CD14-positive monocyte (primary cell): ENCODE results near the gene TRIM65. TPM values are rescaled to one million over a fixed set of nuclear protein-coding genes. Genes with fewer than 3 reads are reported as not detected.

Experiments
- DNase-seq, 3 donors: peaks; one replicate each; pipeline ENCODE4 v3.0.0-alpha.2; 2011 to 2022
- H2AFZ ChIP-seq: 2 replicates; pipeline ENCODE4 v1.6.0; 2012; ENCODE audit warnings: mild to moderate bottlenecking, low read depth, low read length, inconsistent platforms; ENCODE audit not compliant: insufficient read depth, poor library complexity, severe bottlenecking
- H3K27ac ChIP-seq, 2 donors: 1 replicate in 1 of 2; 2 replicates in 1 of 2; pipeline ENCODE4 v1.5.1; 2012 to 2013; ENCODE audit warnings: low read length in 2 of 2, control low read depth in 1 of 2, inconsistent platforms in 1 of 2, low read depth in 1 of 2, mild to moderate bottlenecking in 1 of 2
- H3K27me3 ChIP-seq, 2 donors: one replicate each; pipeline versions ENCODE4 v1.6.0 to v1.6.1; 2011 to 2013; ENCODE audit warnings: low read length in 2 of 2; ENCODE audit not compliant: control insufficient read depth in 2 of 2, insufficient read depth in 2 of 2
- H3K36me3 ChIP-seq, 2 donors: replicated peaks in 1 of 2; 1 replicate in 1 of 2; 2 replicates in 1 of 2; pipeline versions ENCODE4 v1.5.1 to v1.6.1; 2012 to 2013; ENCODE audit warnings: low read length in 2 of 2, control low read depth in 1 of 2, inconsistent platforms in 1 of 2, mild to moderate bottlenecking in 1 of 2; ENCODE audit not compliant: insufficient read depth in 2 of 2, control insufficient read depth in 1 of 2
- H3K4me1 ChIP-seq, 2 donors: 1 replicate in 1 of 2; 2 replicates in 1 of 2; pipeline versions ENCODE4 v1.5.1 to v1.6.1; 2012 to 2013; ENCODE audit warnings: low read length in 2 of 2, control low read depth in 1 of 2, inconsistent platforms in 1 of 2, mild to moderate bottlenecking in 1 of 2, moderate library complexity in 1 of 2; ENCODE audit not compliant: insufficient read depth in 2 of 2, control insufficient read depth in 1 of 2
- H3K4me2 ChIP-seq: replicated peaks from 2 replicates; pipeline ENCODE3; 2012; ENCODE audit warnings: low read length, moderate library complexity, mild to moderate bottlenecking; ENCODE audit not compliant: poor library complexity, severe bottlenecking; ENCODE audit errors: extremely low read depth
- H3K4me3 ChIP-seq, 3 experiments: fragments of 200-600 bp in 1 of 3; sonication (generic) in 1 of 3; replicated peaks in 1 of 3; 1 replicate in 2 of 3; 2 replicates in 1 of 3; pipeline ENCODE4 v1.5.1; 2011 to 2013; ENCODE audit warnings: low read length in 3 of 3, mild to moderate bottlenecking in 3 of 3, control low read depth in 2 of 3, low read depth in 2 of 3, inconsistent platforms in 1 of 3, moderate library complexity in 1 of 3
- H3K79me2 ChIP-seq: 2 replicates; pipeline ENCODE4 v1.6.0; 2012; ENCODE audit warnings: mild to moderate bottlenecking, control low read depth, inconsistent platforms, low read length, moderate library complexity; ENCODE audit not compliant: insufficient read depth
- H3K9ac ChIP-seq: 2 replicates; pipeline ENCODE4 v1.6.0; 2017; ENCODE audit warnings: low read length, mild to moderate bottlenecking; ENCODE audit not compliant: insufficient read depth, poor library complexity, severe bottlenecking
- H3K9me3 ChIP-seq, 2 donors: replicated peaks in 1 of 2; 1 replicate in 1 of 2; 2 replicates in 1 of 2; pipeline versions ENCODE4 v1.5.1 to v1.6.1; 2012 to 2013; ENCODE audit warnings: low read length in 2 of 2, control low read depth in 1 of 2; ENCODE audit not compliant: control insufficient read depth in 1 of 2, insufficient read depth in 1 of 2
- H4K20me1 ChIP-seq: 2 replicates; pipeline ENCODE4 v1.6.0; 2012; ENCODE audit warnings: mild to moderate bottlenecking, low read length, control low read depth, moderate library complexity; ENCODE audit not compliant: insufficient read depth
- H3K27ac Mint-ChIP-seq, 7 donors: one replicate each; pipeline ENCODE4 v1.8.0; 2020; ENCODE audit warnings: mild to moderate bottlenecking in 7 of 7, mixed read lengths in 7 of 7, moderate library complexity in 6 of 7, inconsistent platforms in 2 of 7
- H3K27me3 Mint-ChIP-seq, 3 donors: one replicate each; pipeline ENCODE4 v1.8.0; 2021 to 2022; ENCODE audit warnings: low read depth in 3 of 3, mild to moderate bottlenecking in 3 of 3, mixed read lengths in 3 of 3, moderate library complexity in 3 of 3, inconsistent platforms in 1 of 3
- H3K36me3 Mint-ChIP-seq, 2 donors: one replicate each; pipeline ENCODE4 v1.8.0; 2020; ENCODE audit warnings: mixed read lengths in 2 of 2, inconsistent platforms in 1 of 2, mild to moderate bottlenecking in 1 of 2
- H3K4me1 Mint-ChIP-seq: one replicate; pipeline ENCODE4 v1.8.0; 2020; ENCODE audit warnings: mild to moderate bottlenecking, mixed read lengths
- H3K4me3 Mint-ChIP-seq, 2 donors: one replicate each; pipeline ENCODE4 v1.8.0; 2020; ENCODE audit warnings: mild to moderate bottlenecking in 2 of 2, mixed read lengths in 2 of 2, moderate library complexity in 1 of 2
- H3K9me3 Mint-ChIP-seq, 7 donors: one replicate each; pipeline ENCODE4 v1.8.0; 2020 to 2022; ENCODE audit warnings: mixed read lengths in 7 of 7, mild to moderate bottlenecking in 6 of 7, moderate library complexity in 6 of 7, inconsistent platforms in 2 of 7
- CTCF ChIP-seq: fragments of 200-600 bp; IDR thresholded peaks from one replicate; pipeline ENCODE4 v1.8.0; 2022; ENCODE audit warnings: antibody characterized with exemption, mild to moderate bottlenecking
- WGBS: methylation state at CpG from one replicate; pipeline ENCODE4 v1.1.5; 2013; ENCODE audit warnings: missing lambda C conversion rate; ENCODE audit not compliant: insufficient coverage; 5-methylcytosine and 5-hydroxymethylcytosine counted together
- intact Hi-C, 2 donors: fragments of 100-400 bp; cut with micrococcal nuclease; formaldehyde crosslinking; loops; one replicate each; pipeline versions ENCODE4 v1.15.0 to v1.15.1; 2023
- polyA plus RNA-seq, 3 donors: library from polyadenylated mRNA; depleted of rRNA in 1 of 3; unstranded in 2 of 3; stranded (reverse) in 1 of 3; fragments of 300-500 nt in 2 of 3; fragments of >200 nt in 1 of 3; fragmentation: Illumina TruSeq in 2 of 3; gene quantifications; 1 replicate in 2 of 3; 2 replicates in 1 of 3; pipeline ENCODE4 v1.2.3, GENCODE V29; 2012 to 2021

Gene TRIM65
- polyA plus RNA-seq, 3 donors: 5.6 to 10.4 (median 5.9) TPM

DNA sequence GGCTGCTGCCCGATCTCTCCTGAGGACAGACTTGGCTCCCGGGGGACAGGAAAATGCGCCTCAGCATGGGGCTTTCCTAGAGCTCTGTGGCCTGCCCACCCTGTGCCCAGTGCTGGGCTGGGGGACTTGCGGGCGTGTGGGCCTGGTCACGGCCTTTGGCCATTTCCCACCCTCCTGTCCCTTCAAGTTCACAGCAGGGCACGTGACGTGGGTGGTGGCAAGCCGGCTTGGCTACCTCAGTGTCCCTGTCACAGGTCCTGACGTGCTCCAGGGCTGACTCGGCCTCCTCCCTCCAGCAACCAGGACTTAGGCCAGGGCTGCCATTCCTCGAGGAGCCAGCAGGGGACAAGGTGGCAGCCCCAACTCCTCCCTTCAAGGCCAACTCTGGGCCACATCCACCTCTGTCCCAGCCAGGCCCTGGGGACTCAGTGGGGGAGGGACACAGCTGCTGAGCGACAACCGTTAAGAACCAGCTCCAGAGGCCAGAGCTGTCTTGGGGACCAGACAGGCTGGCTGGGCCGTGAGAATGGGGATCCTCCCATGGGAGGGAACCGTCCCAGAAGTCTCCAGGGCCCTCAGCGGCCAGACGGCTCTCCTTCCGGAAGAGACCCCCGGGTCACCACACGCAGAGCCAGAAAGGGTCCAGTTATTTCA lies 51.6 kb downstream of the TRIM65 start:
- H3K4me1 ChIP-seq: peaks cover 33 to 52% of the 10 kb centered on the region in 2 donors

More for the DNA sequence above, 51.6 kb downstream of the TRIM65 start:
- no peaks in the 10 kb centered on the region for H3K9me3 Mint-ChIP-seq
- H3K27ac ChIP-seq: peak overlapping the region; percentile 87
- intact Hi-C loops: loop anchor here (5.0 to 10.0 kb wide), 2 partner anchors 68 to 180 kb away; partner anchors contain the start of genes RECQL5 (in 1 of the 2) and SAP30BP (in 1 of the 2)
- TF ChIP-seq CTCF: peak; percentile 92
- H3K36me3 ChIP-seq: peaks cover 58 to 64% of the 10 kb centered on the region in 2 donors
- peak overlapping the region; percentile 87 to 91 (median 88) for H3K27ac Mint-ChIP-seq
- H4K20me1 ChIP-seq: peaks cover 72% of the 10 kb centered on the region
- 16% methylated on average over 13 of the region's 21 CpGs for WGBS
- H3K27me3 ChIP-seq: no peaks in the 10 kb centered on the region
- H3K4me1 Mint-ChIP-seq: peaks cover 23% of the 10 kb centered on the region
- peaks cover 39% of the 10 kb centered on the region for H3K79me2 ChIP-seq
- H3K9ac ChIP-seq: peak overlapping the region; percentile 85
- peak overlapping the region; percentile 56 for H2AFZ ChIP-seq
- H3K4me2 ChIP-seq: peak overlapping the region; percentile 86
- peak; percentile 85 to 93 (median 89) for DNase-seq
- no peaks in the 10 kb centered on the region for H3K27me3 Mint-ChIP-seq
- peak overlapping the region in 2 of 3 experiments; percentile 89 to 91 for H3K4me3 ChIP-seq
- peak overlapping the region; percentile 16 to 42 for H3K4me3 Mint-ChIP-seq
- no peaks in the 10 kb centered on the region for H3K9me3 ChIP-seq
- peaks cover 52 to 68% of the 10 kb centered on the region in 2 donors for H3K36me3 Mint-ChIP-seq
